ENCODE data around the gene PRKN.

The PRKN gene

GRCh38 chr6:162198076-162198475 is 529.5 kb downstream of the PRKN start (continued):
- TF ChIP-seq HIC1 (tag by site-specific recombination; IDR thresholded peaks at IDR 0.05) (no peak), ZNF394 (tag by site-specific recombination; IDR thresholded peaks at IDR 0.05; ENCODE audit: borderline replicate concordance) (no peak), ZNF202 (tag by site-specific recombination; IDR thresholded peaks at IDR 0.05; ENCODE audit: borderline replicate concordance) (no peak)

GRCh38 chr6:162195441-162195840 is 532.1 kb downstream of the PRKN start:
- POLR2A ChIA-PET: no interaction called here

GRCh38 chr6:162190981-162191380 is 536.6 kb downstream of the PRKN start:
- Histone ChIP-seq H3K9me3 (ENCODE audit: control insufficient read depth, insufficient read depth, low read depth, low read length) (no peaks in the 10 kb centered on the region), H3K4me3 (ENCODE audit: low read depth, low read length) (no peak overlapping the region), H3K4me1 (ENCODE audit: control insufficient read depth, insufficient read depth, low read length) (no peaks in the 10 kb centered on the region), H3K27ac (ENCODE audit: extremely low read depth, low read depth, low read length) (no peak overlapping the region), H3K36me3 (ENCODE audit: control insufficient read depth in 2 of 2, insufficient read depth in 1 of 2, low read length in 2 of 2) (no peaks in the 10 kb centered on the region)
- POLR2A ChIA-PET: no interaction called here
- CTCF ChIA-PET: no interaction called here
- TF ChIP-seq BCL11A (tag by site-specific recombination; IDR thresholded peaks at IDR 0.05; ENCODE audit: low read depth) (no peak), ZFP37 (tag by site-specific recombination; IDR thresholded peaks at IDR 0.05) (no peak), PRDM4 (tag by site-specific recombination; IDR thresholded peaks at IDR 0.05) (no peak), ZNF391 (tag by site-specific recombination; IDR thresholded peaks at IDR 0.05; ENCODE audit: borderline replicate concordance, low read depth) (no peak), ZNF658 (tag by site-specific recombination; IDR thresholded peaks at IDR 0.05) (no peak), ZNF585B (tag by site-specific recombination; IDR thresholded peaks at IDR 0.05) (no peak), ZNF121 (tag by site-specific recombination; IDR thresholded peaks at IDR 0.05) (no peak), KLF8 (tag by site-specific recombination; IDR thresholded peaks at IDR 0.05) (no peak), SP3 (tag by site-specific recombination; IDR thresholded peaks at IDR 0.05) (no peak), KLF7 (tag by site-specific recombination; IDR thresholded peaks at IDR 0.05; ENCODE audit: borderline replicate concordance) (no peak), ZNF610 (tag by site-specific recombination; IDR thresholded peaks at IDR 0.05; ENCODE audit: borderline replicate concordance) (no peak), ZNF16 (tag by site-specific recombination; IDR thresholded peaks at IDR 0.05; ENCODE audit: low read depth) (no peak), SCRT1 (tag by site-specific recombination; IDR thresholded peaks at IDR 0.05; ENCODE audit: borderline replicate concordance) (no peak), ZNF843 (tag by site-specific recombination; IDR thresholded peaks at IDR 0.05) (no peak), KLF17 (tag by site-specific recombination; IDR thresholded peaks at IDR 0.05) (no peak), ZNF529 (tag by site-specific recombination; IDR thresholded peaks at IDR 0.05; ENCODE audit: insufficient replicate concordance) (no peak), ZNF24 (tag by site-specific recombination; IDR thresholded peaks at IDR 0.05) (no peak), AEBP2 (tag by site-specific recombination; IDR thresholded peaks at IDR 0.05; ENCODE audit: borderline replicate concordance) (no peak), ZNF558 (tag by site-specific recombination; IDR thresholded peaks at IDR 0.05) (no peak)

More at GRCh38 chr6:162195441-162195840, 532.1 kb downstream of the PRKN start:
- H3K9me3 ChIP-seq (ENCODE audit: control insufficient read depth, insufficient read depth, low read depth, low read length): no peaks in the 10 kb centered on the region
- no peaks in the 10 kb centered on the region for H3K36me3 ChIP-seq (ENCODE audit: control insufficient read depth in 2 of 2, insufficient read depth in 1 of 2, low read length in 2 of 2)
- TF ChIP-seq ZNF26 (tag by site-specific recombination; IDR thresholded peaks at IDR 0.05) (no peak), ZNF157 (tag by site-specific recombination; IDR thresholded peaks at IDR 0.05) (no peak), SALL2 (tag by site-specific recombination; IDR thresholded peaks at IDR 0.05; ENCODE audit: borderline replicate concordance) (no peak), ZNF423 (tag by site-specific recombination; IDR thresholded peaks at IDR 0.05) (no peak)
- no peak overlapping the region for H3K27ac ChIP-seq (ENCODE audit: extremely low read depth, low read depth, low read length)
- CTCF ChIA-PET: interaction anchor here (0.6 kb wide), 1 partner anchor 988 kb away, joined by 3 read pairs; no protein-coding TSS in a partner anchor
- no peaks in the 10 kb centered on the region for H3K4me1 ChIP-seq (ENCODE audit: control insufficient read depth, insufficient read depth, low read length)
- H3K4me3 ChIP-seq (ENCODE audit: low read depth, low read length): no peak overlapping the region
